ENCODE results near the gene HSF2BP. TPM values are rescaled to one million over a fixed set of nuclear protein-coding genes. Genes with fewer than 3 reads are reported as not detected.
A peak's percentile ranks its signal among the peaks of the same experiment; 100 is the strongest.

The HSF2BP gene
- total RNA-seq, 3 donors from 2014 or later, result 0.32 to 0.48 (median 0.47) TPM

- H3K4me1 ChIP-seq (ENCODE audit: low read depth), result no peaks in the 10 kb centered on the region
- no peak for DNase-seq
- H3K4me3 ChIP-seq, result no peak overlapping the region
- intact Hi-C loops (cut with DNase I, micrococcal nuclease), result no loop called here
- peaks cover 5% of the 10 kb centered on the region for H3K9me3 ChIP-seq
- ATAC-seq, result no peak
- no peaks in the 10 kb centered on the region for H3K36me3 ChIP-seq (ENCODE audit: low read depth)
- no peak for TF ChIP-seq CTCF (IDR thresholded peaks at IDR 0.05)
Measured at GRCh38 chr21:43631411-43632107, 27.7 kb downstream of the HSF2BP start.

- no peak overlapping the region for H3K4me3 ChIP-seq
- ATAC-seq (peak; percentile 69), DNase-seq (no peak)
- intact Hi-C loops (cut with DNase I, micrococcal nuclease), result no loop called here
- peaks cover 7% of the 10 kb centered on the region for H3K9me3 ChIP-seq
- no peaks in the 10 kb centered on the region for H3K36me3 ChIP-seq (ENCODE audit: low read depth)
- H3K4me1 ChIP-seq (ENCODE audit: low read depth), result no peaks in the 10 kb centered on the region
- TF ChIP-seq CTCF (IDR thresholded peaks at IDR 0.05), result no peak
Measured at GRCh38 chr21:43627527-43627926, 31.8 kb downstream of the HSF2BP start.

- intact Hi-C loops (cut with DNase I, micrococcal nuclease), result no loop called here
- Histone ChIP-seq H3K4me3 (no peak overlapping the region), H3K9me3 (peaks cover 9% of the 10 kb centered on the region), H3K36me3 (ENCODE audit: low read depth) (no peaks in the 10 kb centered on the region), H3K4me1 (ENCODE audit: low read depth) (no peaks in the 10 kb centered on the region)
- ATAC-seq, result no peak
- no peak for DNase-seq
- no peak for TF ChIP-seq CTCF (IDR thresholded peaks at IDR 0.05)
Measured at GRCh38 chr21:43626390-43626789, 32.9 kb downstream of the HSF2BP start.

- Histone ChIP-seq H3K9me3 (peaks cover 24% of the 10 kb centered on the region), H3K4me3 (no peak overlapping the region), H3K4me1 (ENCODE audit: low read depth) (no peaks in the 10 kb centered on the region), H3K36me3 (ENCODE audit: low read depth) (no peaks in the 10 kb centered on the region)
- no peak for ATAC-seq
- DNase-seq, result no peak
- TF ChIP-seq CTCF (IDR thresholded peaks at IDR 0.05), result no peak
- intact Hi-C loops (cut with DNase I, micrococcal nuclease), result no loop called here
Measured at GRCh38 chr21:43624339-43624738, 34.9 kb downstream of the HSF2BP start.

GRCh38 chr21:43623588-43623987, 35.7 kb downstream of the HSF2BP start:
- no peak for ATAC-seq
- DNase-seq, result no peak
- H3K4me3 ChIP-seq, result no peak overlapping the region
- intact Hi-C loops (cut with DNase I, micrococcal nuclease), result no loop called here
- peaks cover 19% of the 10 kb centered on the region for H3K9me3 ChIP-seq
- no peaks in the 10 kb centered on the region for H3K36me3 ChIP-seq (ENCODE audit: low read depth)
- H3K4me1 ChIP-seq (ENCODE audit: low read depth), result no peaks in the 10 kb centered on the region
- no peak for TF ChIP-seq CTCF (IDR thresholded peaks at IDR 0.05)

- no peaks in the 10 kb centered on the region for H3K36me3 ChIP-seq (ENCODE audit: low read depth)
- H3K4me1 ChIP-seq (ENCODE audit: low read depth), result no peaks in the 10 kb centered on the region
- ATAC-seq (no peak), DNase-seq (no peak)
- H3K9me3 ChIP-seq, result peaks cover 18% of the 10 kb centered on the region
- no peak for TF ChIP-seq CTCF (IDR thresholded peaks at IDR 0.05)
- intact Hi-C loops (cut with DNase I, micrococcal nuclease), result no loop called here
- H3K4me3 ChIP-seq, result no peak overlapping the region
Measured at GRCh38 chr21:43622796-43623195, 36.5 kb downstream of the HSF2BP start.
